Measurements from ENCODE around the gene EPAS1. TPM values are rescaled to one million over a fixed set of nuclear protein-coding genes. Genes with fewer than 3 reads are reported as not detected.

Gene EPAS1
- total RNA-seq, 1 experiment from 2014 or later, result 55.9 TPM

- no TSS peak for BruUV-seq (replicated peaks)
- no peak overlapping the region for H3K4me3 ChIP-seq (replicated peaks in 1 of 2; ENCODE audit: low read depth in 1 of 2, low read length in 2 of 2)
- H3K27ac ChIP-seq (ENCODE audit: low read depth, low read length), result no peak overlapping the region
- no peak overlapping the region for H3K4me2 ChIP-seq (ENCODE audit: low read length)
- no peaks in the 10 kb centered on the region for H3K27me3 ChIP-seq (ENCODE audit: insufficient read depth, low read length)
- H3K36me3 ChIP-seq (ENCODE audit: control insufficient read depth in 1 of 2, insufficient read depth in 2 of 2, low read length in 2 of 2), result no peaks in the 10 kb centered on the region; a peak in 1 of 4 replicates
- ChIA-PET POLR2A (no interaction called here), RAD21 (ENCODE audit: low non-redundant PET in 1 of 2, low total read pairs in 2 of 2, uncharacterized antibody in 2 of 2, unreplicated experiment in 2 of 2) (no interaction called here), CTCF (no interaction called here)
- H3K9me2 ChIP-seq (ENCODE audit: insufficient read depth), result no peaks in the 10 kb centered on the region
- H3K9me3 ChIP-seq (ENCODE audit: control insufficient read depth in 1 of 2, insufficient read depth in 1 of 2, low read depth in 1 of 2, low read length in 2 of 2), result no peaks in the 10 kb centered on the region
- H3K9ac ChIP-seq (ENCODE audit: low read length), result no peak overlapping the region
- TF ChIP-seq RAD21 (IDR thresholded peaks at IDR 0.05; ENCODE audit: low read depth) (no peak), SP1 (IDR thresholded peaks at IDR 0.05; ENCODE audit: low read depth) (no peak), YY1 (IDR thresholded peaks at IDR 0.05; ENCODE audit: extremely low read depth, insufficient replicate concordance, low read depth, low read length) (no peak), SIN3A (IDR thresholded peaks at IDR 0.05; ENCODE audit: low read depth) (no peak), CBX3 (IDR thresholded peaks at IDR 0.05; ENCODE audit: low read depth) (no peak), ATF3 (IDR thresholded peaks at IDR 0.05) (no peak), ZFX (IDR thresholded peaks at IDR 0.05) (no peak), ZNF274 (IDR thresholded peaks at IDR 0.05; ENCODE audit: low read depth, low read length) (no peak), MAX (IDR thresholded peaks at IDR 0.05) (no peak), CTCF (IDR thresholded peaks at IDR 0.05 in 2 of 3, conservative IDR thresholded peaks at IDR 0.05 in 1 of 3; ENCODE audit: borderline replicate concordance in 1 of 3, insufficient read depth in 1 of 3, low read depth in 2 of 3, low read length in 2 of 3) (no peak), JUND (IDR thresholded peaks at IDR 0.05) (no peak), POLR2A (IDR thresholded peaks at IDR 0.05; ENCODE audit: borderline replicate concordance, extremely low read depth, insufficient read depth, insufficient read length) (no peak), FOSL1 (IDR thresholded peaks at IDR 0.05; ENCODE audit: low read depth) (no peak), EGR1 (IDR thresholded peaks at IDR 0.05; ENCODE audit: low read depth) (no peak), ELF1 (IDR thresholded peaks at IDR 0.05; ENCODE audit: borderline replicate concordance, low read depth) (no peak), TCF7L2 (IDR thresholded peaks at IDR 0.05; ENCODE audit: borderline replicate concordance, extremely low read depth, insufficient read depth, insufficient read length) (no peak), REST (IDR thresholded peaks at IDR 0.05; ENCODE audit: low read depth) (no peak), EZH2phosphoT487 (IDR thresholded peaks at IDR 0.05; ENCODE audit: borderline replicate concordance) (no peak), POLR2AphosphoS5 (IDR thresholded peaks at IDR 0.05; ENCODE audit: low read depth, low read length) (no peak)
- intact Hi-C loops (cut with micrococcal nuclease), result no loop called here
- H2AFZ ChIP-seq (ENCODE audit: low read depth, low read length, poor library complexity, severe bottlenecking), result no peak overlapping the region
- H4K20me1 ChIP-seq (ENCODE audit: insufficient read depth), result no peaks in the 10 kb centered on the region
- peaks cover 0 to 4% of the 10 kb centered on the region in 2 experiments; a peak in 1 of 4 replicates for H3K4me1 ChIP-seq (ENCODE audit: control insufficient read depth in 1 of 2, insufficient read depth in 2 of 2, low read length in 2 of 2)
- no peak for ATAC-seq
- no peaks in the 10 kb centered on the region for H3K79me2 ChIP-seq (ENCODE audit: insufficient read depth, low read length)
- DNase-seq (ENCODE audit: low read depth, low spot score), result no peak
These were observed 89.6 kb downstream of the EPAS1 start for GRCh38 chr2:46386763-46387162.

All from HCT116 (cell line).